GM12878 (cell line): ENCODE measurements around the gene CADPS. TPM values are rescaled to one million over a fixed set of nuclear protein-coding genes. Genes with fewer than 3 reads are reported as not detected.

Source experiments
- ATAC-seq: fragments of 200-7000 bp; cut with Tn5 transposase; 3 replicates; pipeline ENCODE4 v1.9.1; 2020; ENCODE audit warnings: mild to moderate bottlenecking, moderate library complexity
- BruUV-seq: library from RNA; stranded (reverse); fragments of 400-500 nt; replicated peaks from 2 replicates; lab custom pipeline; 2021; lab: Mats Ljungman, UMichigan
- CTCF ChIA-PET: fragments of 300-600 bp; sonication (Branson Sonifier 250); formaldehyde crosslinking; extraction: SDS; loops from one replicate; lab custom pipeline; 2021; ENCODE audit warnings: inconsistent platforms; lab: Yijun Ruan, JAX
- POLR2A ChIA-PET: fragments of 350-600 bp; formaldehyde crosslinking; extraction: SDS; loops from one replicate; lab custom pipeline; 2021; ENCODE audit warnings: inconsistent platforms; lab: Charles Lee
- RAD21 ChIA-PET: fragments of 300-600 bp; sonication (Branson Sonifier 250); formaldehyde crosslinking; loops from one replicate; lab custom pipeline; 2023; ENCODE audit warnings: antibody characterized with exemption; ENCODE audit not compliant: unreplicated experiment; lab: Charles Lee
- SMC1A ChIA-PET: fragments of 300-600 bp; sonication (Branson Sonifier 250); formaldehyde crosslinking; loops from one replicate; lab custom pipeline; 2023; ENCODE audit not compliant: unreplicated experiment, uncharacterized antibody; lab: Charles Lee
- DNase-seq: peaks from one replicate; pipeline ENCODE4 v3.0.0-alpha.2; 2011; ENCODE audit warnings: low read depth, low spot score
- FAIRE-seq: peaks from 3 replicates; lab custom pipeline; 2011; peaks lifted over from hg19 to GRCh38; lab: Jason Lieb, UNC
- H2AFZ ChIP-seq: 2 replicates; pipeline ENCODE4 v1.6.0; 2011; ENCODE audit warnings: low read depth, low read length, control low read depth; ENCODE audit not compliant: control insufficient read depth
- H3K27ac ChIP-seq: 2 replicates; pipeline ENCODE4 v1.5.1; 2011; ENCODE audit warnings: control low read depth; ENCODE audit not compliant: control insufficient read depth, insufficient read depth
- H3K27me3 ChIP-seq, 2 experiments: replicated peaks in 1 of 2; 2 replicates each; pipeline versions ENCODE4 v1.6.0 to v1.6.1; 2011; ENCODE audit warnings: low read length in 1 of 2; ENCODE audit not compliant: control insufficient read depth in 2 of 2, insufficient read depth in 2 of 2
- H3K36me3 ChIP-seq, 2 experiments: 2 replicates each; pipeline ENCODE4 v1.5.1; 2011; ENCODE audit warnings: low read length in 1 of 2; ENCODE audit not compliant: control insufficient read depth in 2 of 2, insufficient read depth in 2 of 2
- H3K4me1 ChIP-seq: 2 replicates; pipeline ENCODE4 v1.6.1; 2011; ENCODE audit warnings: mild to moderate bottlenecking, low read length, moderate library complexity, mixed read lengths; ENCODE audit not compliant: control insufficient read depth, insufficient read depth
- H3K4me2 ChIP-seq: 2 replicates; pipeline ENCODE4 v1.6.0; 2011; ENCODE audit warnings: control low read depth; ENCODE audit not compliant: control insufficient read depth, insufficient read depth
- H3K4me3 ChIP-seq: fragments of 200-600 bp; sonication (generic); 2 replicates; pipeline ENCODE4 v1.5.1; 2016
- H3K79me2 ChIP-seq: 2 replicates; pipeline ENCODE4 v1.6.0; 2011; ENCODE audit warnings: low read length; ENCODE audit not compliant: control insufficient read depth, insufficient read depth
- H3K9ac ChIP-seq: 2 replicates; pipeline ENCODE4 v1.8.0; 2011; ENCODE audit warnings: low read length, control low read depth, mixed read lengths; ENCODE audit not compliant: control insufficient read depth, insufficient read depth
- H3K9me3 ChIP-seq: replicated peaks from 3 replicates; pipeline ENCODE4 v1.5.1; 2011; ENCODE audit warnings: mild to moderate bottlenecking, low read length; ENCODE audit not compliant: control insufficient read depth, insufficient read depth
- H4K20me1 ChIP-seq: 2 replicates; pipeline ENCODE4 v1.6.0; 2011; ENCODE audit not compliant: control insufficient read depth, insufficient read depth
- BMI1 ChIP-seq: fragments of 450-650 bp; IDR thresholded peaks from 2 replicates; pipeline ENCODE4 v1.6.1; 2016; ENCODE audit warnings: mild to moderate bottlenecking, moderate library complexity, borderline replicate concordance
- CREM ChIP-seq: IDR thresholded peaks from 2 replicates; pipeline ENCODE4 v1.6.1; 2014; ENCODE audit warnings: antibody characterized with exemption, low read depth
- GABPA ChIP-seq: IDR thresholded peaks from 2 replicates; pipeline ENCODE4 v1.6.1; 2014; ENCODE audit warnings: antibody characterized with exemption, low read depth, mild to moderate bottlenecking, inconsistent platforms
- IKZF2 ChIP-seq, 2 experiments: fragments of 450-650 bp; IDR thresholded peaks; 2 replicates each; pipeline ENCODE4 v1.6.1; 2017; ENCODE audit warnings: mild to moderate bottlenecking in 2 of 2, moderate library complexity in 2 of 2
- MYC ChIP-seq: IDR thresholded peaks from 2 replicates; pipeline ENCODE4 v1.6.1; 2011; ENCODE audit warnings: mild to moderate bottlenecking, low read length, moderate library complexity, inconsistent platforms; ENCODE audit not compliant: insufficient read depth, insufficient replicate concordance, insufficient read length, severe bottlenecking
- NBN ChIP-seq: fragments of 450-650 bp; IDR thresholded peaks from 2 replicates; pipeline ENCODE4 v1.6.1; 2016
- NR2C2 ChIP-seq: IDR thresholded peaks from 2 replicates; pipeline ENCODE4 v1.6.1; 2011; ENCODE audit warnings: borderline replicate concordance, low read depth; ENCODE audit not compliant: control insufficient read depth, insufficient read length
- POU2F2 ChIP-seq: IDR thresholded peaks from 3 replicates; pipeline ENCODE4 v1.6.1; 2011; ENCODE audit warnings: low read depth, mild to moderate bottlenecking, low read length, borderline replicate concordance
- RELA ChIP-seq: fragments of 450-650 bp; IDR thresholded peaks from 2 replicates; pipeline ENCODE4 v1.8.0; 2014; ENCODE audit warnings: borderline replicate concordance; ENCODE audit not compliant: partially characterized antibody
- SIN3A ChIP-seq: IDR thresholded peaks from 2 replicates; pipeline ENCODE4 v1.6.1; 2012; ENCODE audit warnings: low read depth, low read length, improper control_type of control experiment
- SUZ12 ChIP-seq: fragments of 200-600 bp; sonication (generic); IDR thresholded peaks from one replicate; pipeline ENCODE4 v1.6.1; 2018; ENCODE audit warnings: antibody characterized with exemption, mild to moderate bottlenecking; ENCODE audit not compliant: unreplicated experiment
- TAF1 ChIP-seq: IDR thresholded peaks from 2 replicates; pipeline ENCODE4 v1.6.1; 2011; ENCODE audit warnings: mild to moderate bottlenecking, low read depth, low read length, borderline replicate concordance
- YBX1 ChIP-seq: fragments of 450-650 bp; IDR thresholded peaks from 2 replicates; pipeline ENCODE4 v1.6.1; 2016; ENCODE audit warnings: antibody characterized with exemption
- ZNF384 ChIP-seq: IDR thresholded peaks from 2 replicates; pipeline ENCODE4 v1.6.1; 2012; ENCODE audit warnings: low read depth, mild to moderate bottlenecking, low read length, improper control_type of control experiment, borderline replicate concordance
- ZNF622 ChIP-seq: fragments of 450-650 bp; IDR thresholded peaks from 2 replicates; pipeline ENCODE4 v1.6.1; 2017; ENCODE audit warnings: mild to moderate bottlenecking, inconsistent platforms
- WGBS: methylation state at CpG from one replicate; pipeline ENCODE4 v1.1.6; 2016; ENCODE audit warnings: low lambda C conversion rate; ENCODE audit not compliant: insufficient replicate concordance, insufficient coverage; ENCODE audit errors: missing lambda C conversion rate; 5-methylcytosine and 5-hydroxymethylcytosine counted together
- in situ Hi-C: fragments of 300-500 bp; cut with MboI; formaldehyde crosslinking; loops from 9 replicates; pipeline ENCODE4 v1.14.3; 2018; ENCODE audit warnings: mixed read lengths
- intact Hi-C: fragments of 100-400 bp; cut with micrococcal nuclease; formaldehyde crosslinking; loops from one replicate; pipeline ENCODE4 v1.14.2; 2022; ENCODE audit not compliant: unreplicated experiment
- polyA plus RNA-seq, 11 experiments: library from polyadenylated mRNA; depleted of rRNA in 4 of 11; unstranded in 6 of 11; stranded (reverse) in 5 of 11; fragments of >200 nt; fragmentation: Nextera tagmentation in 4 of 11; fragmentation: Illumina TruSeq in 1 of 11; extraction: Ambion mirVana in 4 of 11; extraction: Trizol in 1 of 11; gene quantifications; 1 replicate in 1 of 11; 2 replicates in 10 of 11; pipeline versions ENCODE4 v1.2.1 to v1.2.3, GENCODE V29; 2011 to 2016; ENCODE audit warnings: inconsistent platforms in 2 of 11, missing spikeins in 2 of 11, low read depth in 1 of 11
- total RNA-seq, 4 experiments: library from RNA; depleted of rRNA in 3 of 4; stranded (reverse); fragments of >200 nt in 3 of 4; fragmentation: Illumina TruSeq in 1 of 4; extraction: Trizol in 1 of 4; gene quantifications; 2 replicates each; pipeline versions ENCODE4 v1.2.1 to v1.2.3, GENCODE V29; 2013 to 2021
- TF ChIP-seq, protein P1 (sequence below): fragments of 450-650 bp; IDR thresholded peaks from 2 replicates; pipeline ENCODE4 v1.6.1; 2017; ENCODE audit warnings: low read depth, mild to moderate bottlenecking, moderate library complexity

Gene CADPS
- total and polyA plus RNA-seq, 10 of the 15 experiments (the other 5 are each of a cell fraction or from before 2014, with no cell fraction given): 0.20 TPM; not detected in 9

DNA sequence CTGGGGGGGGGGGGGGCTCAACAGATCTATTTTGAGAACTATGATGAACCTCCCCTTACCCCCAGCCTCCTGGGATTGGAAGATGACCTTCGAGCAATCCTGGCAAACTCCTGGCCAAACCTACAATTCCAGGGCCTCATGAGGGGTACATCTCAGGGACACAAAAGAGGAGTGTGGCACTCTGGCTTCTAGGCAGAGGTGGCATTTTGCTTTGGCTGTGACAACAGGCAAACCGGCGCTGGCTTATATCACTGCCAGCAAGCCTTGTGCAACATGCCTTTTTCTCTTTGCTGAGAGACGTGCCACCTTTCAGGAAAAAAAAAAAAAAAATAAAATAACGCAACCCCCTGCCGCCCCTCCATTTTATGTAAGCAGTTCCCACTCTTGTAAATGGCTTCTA is 470.1 kb downstream of the CADPS start:
- H3K27me3 ChIP-seq: no peaks in the 10 kb centered on the region; a peak in 1 of 4 replicates
- SMC1A ChIA-PET: no interaction called here
- in situ Hi-C loops: no loop called here
- no peak overlapping the region for H2AFZ ChIP-seq
- H3K27ac ChIP-seq: no peak overlapping the region
- DNase-seq: no peak
- no peak overlapping the region for H3K4me2 ChIP-seq
- H4K20me1 ChIP-seq: no peaks in the 10 kb centered on the region
- H3K9me3 ChIP-seq: no peaks in the 10 kb centered on the region
- no peaks in the 10 kb centered on the region for H3K79me2 ChIP-seq
- ATAC-seq: no peak
- 39% methylated on average over 6 of the region's 6 CpGs for WGBS
- no TSS peak for BruUV-seq
- no peaks in the 10 kb centered on the region for H3K4me1 ChIP-seq
- FAIRE-seq: no peak
- intact Hi-C loops: no loop called here
- no peak for TF ChIP-seq NR2C2
- TF ChIP-seq, protein P1, sequence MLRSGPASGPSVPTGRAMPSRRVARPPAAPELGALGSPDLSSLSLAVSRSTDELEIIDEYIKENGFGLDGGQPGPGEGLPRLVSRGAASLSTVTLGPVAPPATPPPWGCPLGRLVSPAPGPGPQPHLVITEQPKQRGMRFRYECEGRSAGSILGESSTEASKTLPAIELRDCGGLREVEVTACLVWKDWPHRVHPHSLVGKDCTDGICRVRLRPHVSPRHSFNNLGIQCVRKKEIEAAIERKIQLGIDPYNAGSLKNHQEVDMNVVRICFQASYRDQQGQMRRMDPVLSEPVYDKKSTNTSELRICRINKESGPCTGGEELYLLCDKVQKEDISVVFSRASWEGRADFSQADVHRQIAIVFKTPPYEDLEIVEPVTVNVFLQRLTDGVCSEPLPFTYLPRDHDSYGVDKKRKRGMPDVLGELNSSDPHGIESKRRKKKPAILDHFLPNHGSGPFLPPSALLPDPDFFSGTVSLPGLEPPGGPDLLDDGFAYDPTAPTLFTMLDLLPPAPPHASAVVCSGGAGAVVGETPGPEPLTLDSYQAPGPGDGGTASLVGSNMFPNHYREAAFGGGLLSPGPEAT: no peak
- no peak overlapping the region for H3K9ac ChIP-seq
- no peaks in the 10 kb centered on the region for H3K36me3 ChIP-seq
- POLR2A ChIA-PET: no interaction called here
- H3K4me3 ChIP-seq: no peak overlapping the region
- RAD21 ChIA-PET: no interaction called here
- CTCF ChIA-PET: no interaction called here

DNA sequence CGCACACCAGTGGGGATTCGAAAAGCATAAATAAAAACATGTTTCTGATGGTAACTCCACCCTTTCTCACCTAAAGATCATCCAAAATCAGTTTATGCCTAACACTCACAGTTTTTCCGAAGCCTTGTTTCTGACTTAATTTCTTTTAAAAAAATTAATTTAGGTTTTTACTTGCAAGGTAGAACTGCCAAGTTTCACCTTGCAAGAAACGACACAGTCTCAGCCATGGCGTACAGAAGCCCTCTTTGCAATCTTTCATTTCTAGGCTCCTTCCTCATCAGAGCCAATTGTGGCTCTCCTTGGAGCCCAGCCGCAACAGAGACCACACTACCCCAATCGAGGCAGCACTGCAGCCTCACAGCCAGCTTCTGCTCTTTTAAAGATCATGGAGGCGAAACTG is 470.9 kb downstream of the CADPS start:
- H3K27me3 ChIP-seq: no peaks in the 10 kb centered on the region; a peak in 1 of 4 replicates
- intact Hi-C loops (no loop called here), in situ Hi-C loops (no loop called here)
- no peaks in the 10 kb centered on the region for H3K4me1 ChIP-seq
- H4K20me1 ChIP-seq: no peaks in the 10 kb centered on the region
- H2AFZ ChIP-seq: no peak overlapping the region
- H3K9ac ChIP-seq: no peak overlapping the region
- ChIA-PET CTCF (no interaction called here), RAD21 (no interaction called here), POLR2A (no interaction called here), SMC1A (no interaction called here)
- ATAC-seq: no peak
- no peak overlapping the region for H3K27ac ChIP-seq
- no peak for DNase-seq
- WGBS: 42% methylated on average over 8 of the region's 8 CpGs
- no peak overlapping the region for H3K4me2 ChIP-seq
- H3K9me3 ChIP-seq: no peaks in the 10 kb centered on the region
- FAIRE-seq: no peak
- H3K79me2 ChIP-seq: no peaks in the 10 kb centered on the region
- BruUV-seq: no TSS peak
- no peaks in the 10 kb centered on the region for H3K36me3 ChIP-seq
- H3K4me3 ChIP-seq: no peak overlapping the region
- TF ChIP-seq ZNF622 (no peak), YBX1 (no peak), IKZF2 (IDR thresholded peaks at IDR 0.05) (no peak), SIN3A (no peak), BMI1 (no peak), ZNF384 (no peak), GABPA (no peak), TAF1 (no peak), RELA (no peak), CREM (no peak), SUZ12 (no peak), NBN (no peak), POU2F2 (no peak), MYC (no peak)
